Measurements from ENCODE around the gene SERBP1. TPM values are rescaled to one million over a fixed set of nuclear protein-coding genes. Genes with fewer than 3 reads are reported as not detected.

Gene SERBP1
- total and polyA plus RNA-seq, 2 of the 8 experiments (the other 6 are each of a cell fraction or from before 2014, with no cell fraction given), result 229 to 536 TPM

GRCh38 chr1:67459068-67459467 is 28.9 kb upstream of the SERBP1 start (continued):
- TF ChIP-seq, protein P1, sequence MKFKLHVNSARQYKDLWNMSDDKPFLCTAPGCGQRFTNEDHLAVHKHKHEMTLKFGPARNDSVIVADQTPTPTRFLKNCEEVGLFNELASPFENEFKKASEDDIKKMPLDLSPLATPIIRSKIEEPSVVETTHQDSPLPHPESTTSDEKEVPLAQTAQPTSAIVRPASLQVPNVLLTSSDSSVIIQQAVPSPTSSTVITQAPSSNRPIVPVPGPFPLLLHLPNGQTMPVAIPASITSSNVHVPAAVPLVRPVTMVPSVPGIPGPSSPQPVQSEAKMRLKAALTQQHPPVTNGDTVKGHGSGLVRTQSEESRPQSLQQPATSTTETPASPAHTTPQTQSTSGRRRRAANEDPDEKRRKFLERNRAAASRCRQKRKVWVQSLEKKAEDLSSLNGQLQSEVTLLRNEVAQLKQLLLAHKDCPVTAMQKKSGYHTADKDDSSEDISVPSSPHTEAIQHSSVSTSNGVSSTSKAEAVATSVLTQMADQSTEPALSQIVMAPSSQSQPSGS (IDR thresholded peaks at IDR 0.05; ENCODE audit: low read length), result 0 out of 2 replicates have a peak, but pooled peaks have one; percentile 18
